Right renal cortex interstitium (tissue), 3 donors: ENCODE data around the gene TMEM132D. TPM values are rescaled to one million over a fixed set of nuclear protein-coding genes. Genes with fewer than 3 reads are reported as not detected.

Experiments
- DNase-seq, 3 donors: peaks; one replicate each; pipeline ENCODE4 v3.0.0-alpha.2; 2013; ENCODE audit warnings: low read depth in 3 of 3, low spot score in 2 of 3
- polyA plus RNA-seq, 3 donors: library from polyadenylated mRNA; unstranded; fragments of 120-200 nt; gene quantifications; one replicate each; pipeline ENCODE4 v1.2.1, GENCODE V29; 2013; ENCODE audit not compliant: insufficient read length in 3 of 3

The TMEM132D gene
- polyA plus RNA-seq, 3 donors, result 1.1 to 2.6 (median 1.7) TPM

GRCh38 chr12:129750421-129750820 lies 153.4 kb downstream of the TMEM132D start:
- no peak for DNase-seq

- DNase-seq, result no peak
Measured at GRCh38 chr12:129746318-129746717, 157.5 kb downstream of the TMEM132D start.

- DNase-seq, result no peak
Measured at GRCh38 chr12:129729170-129729569, 174.7 kb downstream of the TMEM132D start.

- no peak for DNase-seq
Measured at GRCh38 chr12:129727100-129727499, 176.7 kb downstream of the TMEM132D start.

GRCh38 chr12:129723260-129723659 lies 180.6 kb downstream of the TMEM132D start:
- DNase-seq, result no peak

GRCh38 chr12:129720618-129721017 lies 183.2 kb downstream of the TMEM132D start:
- DNase-seq, result no peak

GRCh38 chr12:129719416-129719815 lies 184.4 kb downstream of the TMEM132D start:
- no peak for DNase-seq

GRCh38 chr12:129717438-129717837 lies 186.4 kb downstream of the TMEM132D start:
- no peak for DNase-seq

- DNase-seq, result no peak
Measured at GRCh38 chr12:129716825-129717224, 187.0 kb downstream of the TMEM132D start.

- no peak for DNase-seq
Measured at GRCh38 chr12:129706716-129707115, 197.1 kb downstream of the TMEM132D start.

GRCh38 chr12:129704232-129704830 lies 199.5 kb downstream of the TMEM132D start:
- DNase-seq, result no peak

GRCh38 chr12:129701631-129702101 lies 202.2 kb downstream of the TMEM132D start:
- DNase-seq, result no peak

GRCh38 chr12:129700036-129700435 lies 203.8 kb downstream of the TMEM132D start:
- no peak for DNase-seq

GRCh38 chr12:129696926-129697325 lies 206.9 kb downstream of the TMEM132D start:
- DNase-seq, result no peak

- DNase-seq, result no peak
Measured at GRCh38 chr12:129696405-129696804, 207.4 kb downstream of the TMEM132D start.

GRCh38 chr12:129693731-129694130 lies 210.1 kb downstream of the TMEM132D start:
- DNase-seq, result no peak

- no peak for DNase-seq
Measured at GRCh38 chr12:129687731-129688130, 216.1 kb downstream of the TMEM132D start.

GRCh38 chr12:129681830-129682229 lies 222.0 kb downstream of the TMEM132D start:
- no peak for DNase-seq

- DNase-seq, result no peak
Measured at GRCh38 chr12:129681151-129681550, 222.7 kb downstream of the TMEM132D start.

- DNase-seq, result no peak
Measured at GRCh38 chr12:129676411-129676810, 227.4 kb downstream of the TMEM132D start.

GRCh38 chr12:129675947-129676346 lies 227.9 kb downstream of the TMEM132D start:
- DNase-seq, result no peak

GRCh38 chr12:129675496-129675895 lies 228.3 kb downstream of the TMEM132D start:
- no peak for DNase-seq

GRCh38 chr12:129673806-129674205 lies 230.0 kb downstream of the TMEM132D start:
- no peak for DNase-seq
